Endothelial cell of hepatic sinusoid (primary cell): ENCODE data around the gene MYH16.
"Not testable (repeated sequence)": the region's sequence is repeated elsewhere in the genome, so short reads cannot be mapped to it uniquely, and the experiment has no call there.

Experiments used
- in situ Hi-C: cut with HindIII; loops from 2 replicates; pipeline ENCODE4 v1.10.0; 2017; ENCODE audit warnings: low sequenced_read_pairs

MYH16 gene

GRCh38 chr7:99296471-99296870, 23.8 kb downstream of the MYH16 start:
- in situ Hi-C loops: no loop called here

GRCh38 chr7:99301496-99301895, 28.9 kb downstream of the MYH16 start:
- in situ Hi-C loops: loop anchor here (25.0 kb wide), 1 partner anchor 289 kb away; no protein-coding TSS in a partner anchor

DNA sequence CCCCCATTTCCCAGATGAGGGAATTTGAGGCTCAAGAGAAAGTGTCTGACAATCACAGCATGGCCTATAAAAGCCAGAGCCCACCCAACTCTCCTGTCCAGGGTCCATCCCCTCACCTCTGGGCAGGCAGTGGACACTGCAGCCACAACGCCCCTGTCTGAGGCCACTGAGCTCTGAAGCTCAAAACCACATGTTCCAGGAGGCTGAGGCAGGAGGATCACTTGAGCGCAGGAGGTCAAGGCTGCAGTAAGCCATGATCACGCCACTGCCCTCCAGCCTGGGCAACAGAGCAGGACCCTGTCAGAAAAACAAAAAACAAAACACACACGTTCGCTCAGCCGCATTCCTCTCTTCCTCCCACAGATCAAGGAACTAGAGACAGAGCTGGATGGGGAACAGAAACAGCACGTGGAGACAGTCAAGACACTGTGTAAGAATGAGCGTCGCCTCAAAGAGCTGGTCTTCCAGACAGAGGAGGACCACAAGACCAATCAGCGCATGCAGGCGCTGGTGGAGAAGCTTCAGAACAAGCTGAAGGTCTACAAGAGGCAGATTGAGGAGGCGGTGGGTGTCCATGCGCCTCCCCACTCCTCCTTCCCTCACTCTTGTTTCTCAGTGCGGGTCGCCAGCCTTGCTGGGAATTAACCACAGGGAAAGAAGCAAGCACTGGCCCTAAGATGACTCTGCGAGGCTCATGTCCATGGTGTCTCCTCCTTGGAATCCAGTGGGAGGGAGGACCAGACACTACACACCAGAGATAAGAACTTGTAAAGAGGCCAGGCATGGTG, 33.0 kb downstream of the MYH16 start:
- in situ Hi-C loops: loop anchor here (5.0 to 25.0 kb wide), 3 partner anchors 63 to 293 kb away; no protein-coding TSS in a partner anchor

GRCh38 chr7:99308461-99309074, 35.9 kb downstream of the MYH16 start:
- in situ Hi-C loops: loop anchor here (5.0 to 25.0 kb wide), 3 partner anchors 66 to 296 kb away; no protein-coding TSS in a partner anchor

- in situ Hi-C loops: loop anchor here (5.0 to 25.0 kb wide), 3 partner anchors 67 to 297 kb away; no protein-coding TSS in a partner anchor
These were observed 36.5 kb downstream of the MYH16 start for GRCh38 chr7:99309111-99309510.

DNA sequence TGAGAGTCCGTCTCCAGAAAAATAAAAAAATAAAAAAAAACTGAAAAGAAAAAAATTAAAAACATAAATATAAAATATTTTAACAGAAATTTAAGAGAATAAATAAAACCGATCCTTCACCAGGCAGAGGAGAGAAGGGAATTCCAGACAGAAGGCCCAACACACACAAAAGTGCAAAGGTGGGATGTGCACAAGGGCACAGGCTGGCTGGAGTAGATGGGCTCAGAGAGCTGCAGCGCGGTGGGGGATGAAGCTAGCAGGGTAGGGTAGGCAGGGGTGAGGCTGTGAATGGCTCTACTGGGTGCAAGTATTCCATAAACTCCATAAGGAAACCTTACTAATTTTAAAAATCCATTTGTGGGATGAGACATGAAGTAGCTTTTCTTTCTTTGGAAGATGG, 37.4 kb downstream of the MYH16 start:
- in situ Hi-C loops: loop anchor here (25.0 kb wide), 1 partner anchor 298 kb away; no protein-coding TSS in a partner anchor

- in situ Hi-C loops: loop anchor here (25.0 kb wide), 1 partner anchor 299 kb away; no protein-coding TSS in a partner anchor
These were observed 39.1 kb downstream of the MYH16 start for GRCh38 chr7:99311702-99312101.

DNA sequence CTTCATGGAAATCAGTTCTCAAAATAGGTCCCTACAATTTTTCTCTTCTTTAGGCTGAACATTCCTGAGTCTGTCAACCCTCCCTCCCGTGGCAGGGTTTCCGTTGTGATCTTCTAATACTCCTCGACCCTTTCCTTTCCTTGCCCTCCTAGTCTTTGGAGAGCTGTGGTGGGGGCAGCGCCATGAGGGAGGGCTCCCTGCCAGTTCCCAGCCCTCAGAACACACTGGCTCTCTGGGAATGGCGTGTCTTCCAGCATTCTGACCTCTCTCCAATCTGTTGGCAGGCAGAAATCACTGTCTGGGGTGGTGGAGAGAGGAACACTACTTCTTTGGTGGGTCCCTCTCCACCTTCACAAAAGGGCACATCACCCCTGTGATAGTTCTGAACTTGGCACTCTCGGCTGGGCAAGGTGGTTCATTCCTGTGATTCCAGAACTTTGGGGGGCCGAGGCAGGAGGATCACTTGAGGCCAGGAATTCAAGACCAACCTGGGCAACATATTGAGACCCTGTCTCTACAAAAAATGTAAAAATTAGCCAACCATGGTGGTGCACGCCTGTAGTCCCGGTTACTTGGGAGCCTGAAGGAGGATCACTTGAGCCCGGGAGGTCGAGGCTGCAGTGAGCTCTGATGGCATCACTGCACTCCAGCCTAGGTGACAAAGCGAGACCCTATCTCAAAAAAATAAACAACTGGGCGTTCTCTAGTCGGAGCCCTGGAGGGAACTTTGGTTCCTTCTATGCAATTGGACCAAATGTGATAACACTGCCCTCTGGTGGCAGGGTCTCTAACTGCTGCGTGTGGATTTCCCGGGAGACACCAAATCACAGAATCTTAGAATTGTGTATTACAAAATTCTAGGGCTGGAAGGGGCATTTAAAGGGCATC, 39.9 kb downstream of the MYH16 start:
- in situ Hi-C loops: loop anchor here (25.0 kb wide), 1 partner anchor 300 kb away; no protein-coding TSS in a partner anchor

DNA sequence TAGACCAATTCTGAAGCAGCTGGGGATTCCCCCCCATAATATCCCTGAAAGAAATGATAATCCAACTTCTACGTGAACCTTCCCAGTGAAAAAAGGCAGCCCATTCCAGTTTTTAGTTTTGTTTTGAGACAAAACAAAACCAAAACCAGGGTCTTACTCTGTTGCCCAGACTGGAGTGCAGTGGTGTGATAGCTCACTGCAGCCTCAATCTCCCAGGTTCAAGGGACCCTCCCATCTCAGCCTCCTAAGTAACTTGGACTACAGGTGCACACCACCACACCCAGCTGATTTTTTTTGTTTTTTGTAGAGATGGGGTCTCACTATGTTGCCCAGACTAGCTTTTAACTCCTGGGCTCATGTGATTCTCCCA, 40.5 kb downstream of the MYH16 start:
- in situ Hi-C loops: loop anchor here (25.0 kb wide), 1 partner anchor 301 kb away; no protein-coding TSS in a partner anchor

DNA sequence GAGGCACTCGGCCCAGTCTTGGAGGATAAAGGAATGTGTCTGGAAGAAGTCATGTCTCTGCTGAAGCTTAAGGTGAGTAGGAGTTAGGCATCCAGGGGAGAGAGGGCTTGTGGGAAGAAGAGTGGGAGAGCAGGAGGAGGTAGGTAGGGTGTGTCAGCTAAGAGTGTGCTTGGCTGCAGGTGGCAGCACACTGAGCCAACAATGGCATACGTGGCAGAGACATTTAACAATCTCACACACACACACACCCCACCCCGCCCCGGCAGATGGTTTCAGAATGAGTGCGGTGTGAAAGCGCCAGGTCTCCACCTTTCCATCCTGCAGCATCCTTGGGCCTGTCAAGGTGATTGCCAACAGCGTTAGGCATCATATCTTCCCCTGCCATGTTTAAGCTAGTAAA, 41.9 kb downstream of the MYH16 start:
- in situ Hi-C loops: loop anchor here (25.0 kb wide), 1 partner anchor 302 kb away; no protein-coding TSS in a partner anchor

GRCh38 chr7:99320371-99320770, 47.7 kb downstream of the MYH16 start:
- in situ Hi-C loops: loop anchor here (25.0 kb wide), 1 partner anchor 308 kb away; no protein-coding TSS in a partner anchor

DNA sequence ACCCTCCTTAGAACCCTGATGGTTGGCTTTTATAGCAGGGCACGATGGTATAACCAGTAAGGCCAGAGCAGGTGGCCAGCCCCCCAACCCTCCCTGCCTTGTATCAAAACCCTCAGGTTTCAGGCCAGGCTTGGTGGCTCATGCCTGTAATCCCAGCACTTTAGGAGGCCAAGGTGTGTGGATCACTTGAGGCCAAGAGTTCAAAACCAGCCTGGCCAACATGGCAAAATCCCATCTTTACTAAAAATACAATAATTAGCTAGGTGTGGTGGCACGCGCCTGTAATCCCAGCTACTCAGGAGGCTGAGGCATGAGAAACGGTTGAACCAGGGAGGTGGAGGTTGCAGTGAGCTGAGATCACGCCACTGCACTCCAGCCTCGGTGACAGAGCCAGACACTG, 50.0 kb downstream of the MYH16 start:
- in situ Hi-C loops: loop anchor here (25.0 kb wide), 1 partner anchor 310 kb away; no protein-coding TSS in a partner anchor

DNA sequence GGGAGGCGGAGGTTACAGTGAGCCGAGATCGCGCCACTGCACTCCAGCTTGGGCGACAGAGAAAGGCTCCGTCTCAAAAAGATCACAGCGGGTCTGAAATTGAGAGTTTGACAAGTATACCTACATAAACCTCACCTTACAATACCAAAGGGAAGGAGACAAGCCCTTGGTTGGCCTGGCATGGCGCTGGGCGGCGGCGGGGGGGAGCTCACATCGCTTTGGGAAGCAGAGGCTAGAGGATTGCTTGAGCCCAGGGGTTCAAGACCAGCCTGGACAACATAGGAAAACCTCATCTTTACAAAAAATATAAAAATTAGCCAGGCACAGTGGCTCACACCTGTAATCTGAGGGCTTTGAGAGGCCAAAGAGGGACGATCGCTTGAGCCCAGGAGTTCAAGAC, 51.9 kb downstream of the MYH16 start:
- in situ Hi-C loops: loop anchor here (25.0 kb wide), 1 partner anchor 312 kb away; no protein-coding TSS in a partner anchor

GRCh38 chr7:99325001-99325493, 52.4 kb downstream of the MYH16 start:
- in situ Hi-C loops: no loop called here

- in situ Hi-C loops: no loop called here
These were observed 53.2 kb downstream of the MYH16 start, which contains the start of gene ARPC1A for GRCh38 chr7:99325592-99326407. Gene ARPC1A, plus strand, starts transcription at chr7:99325898. Its CDS starts 7,456 bp downstream, at chr7:99333354.

- in situ Hi-C loops: no loop called here
These were observed 53.8 kb downstream of the MYH16 start for GRCh38 chr7:99326408-99326782.

GRCh38 chr7:99330314-99330961, 57.8 kb downstream of the MYH16 start:
- in situ Hi-C loops: not testable (repeated sequence)

DNA sequence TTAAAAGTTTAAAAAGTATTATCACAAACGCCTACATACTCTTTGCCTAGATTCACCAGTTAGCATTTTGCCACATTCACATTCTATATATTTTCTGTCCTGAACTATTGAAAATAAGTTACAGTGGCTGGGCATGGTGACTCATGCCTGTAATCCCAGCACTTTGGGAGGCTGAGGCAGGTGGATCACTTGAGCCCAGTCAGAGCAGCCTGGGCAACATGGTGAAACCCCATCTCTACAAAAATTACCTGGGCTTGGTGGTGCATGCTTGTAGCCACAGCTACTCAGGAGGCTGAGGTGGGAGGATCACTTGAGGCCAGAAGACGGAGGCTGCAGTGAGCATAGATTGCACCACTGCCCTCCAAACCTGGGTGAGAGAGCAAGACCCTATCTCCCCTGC, 58.4 kb downstream of the MYH16 start:
- in situ Hi-C loops: no loop called here

DNA sequence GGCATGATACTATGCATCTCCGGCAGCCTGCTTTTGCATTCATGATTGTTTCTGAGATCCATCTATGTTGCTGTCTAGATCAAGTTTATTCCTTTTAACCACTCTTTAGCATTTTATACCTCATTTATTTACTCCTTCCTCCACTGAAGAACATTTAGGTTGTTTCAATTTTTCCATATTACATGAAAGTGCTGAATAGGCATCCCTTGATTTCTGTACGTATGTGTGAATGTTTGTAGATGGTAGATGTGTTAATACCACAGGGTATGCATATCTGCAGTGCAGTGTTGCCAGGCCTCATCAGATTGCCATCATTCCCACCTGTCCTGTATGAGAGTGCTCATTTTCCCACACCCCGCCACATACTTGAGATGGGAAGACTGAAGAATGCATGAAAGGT, 67.0 kb downstream of the MYH16 start:
- in situ Hi-C loops: no loop called here
